Parathyroid adenoma (tissue), 2 donors: ENCODE measurements around the gene NAA60.

Experiments used
- H2AFZ ChIP-seq: fragments of 300-600 bp; sonication (generic); one replicate; pipeline ENCODE4 v1.7.0; 2017; ENCODE audit warnings: antibody characterized with exemption, mild to moderate bottlenecking
- H3K27ac ChIP-seq: fragments of 300-600 bp; sonication (generic); one replicate; pipeline ENCODE4 v1.7.0; 2017
- H3K27me3 ChIP-seq: fragments of 300-600 bp; sonication (generic); one replicate; pipeline ENCODE4 v1.7.0; 2017; ENCODE audit warnings: low read length; ENCODE audit not compliant: control insufficient read depth, insufficient read depth
- H3K36me3 ChIP-seq: fragments of 300-600 bp; sonication (generic); one replicate; pipeline ENCODE4 v1.7.0; 2017; ENCODE audit warnings: low read length; ENCODE audit not compliant: control insufficient read depth, insufficient read depth
- H3K4me1 ChIP-seq: fragments of 300-600 bp; sonication (generic); one replicate; pipeline ENCODE4 v1.7.0; 2017; ENCODE audit warnings: control low read depth
- H3K4me2 ChIP-seq: fragments of 300-600 bp; sonication (generic); one replicate; pipeline ENCODE4 v1.7.0; 2017; ENCODE audit warnings: low read length
- H3K4me3 ChIP-seq: fragments of 300-600 bp; sonication (generic); one replicate; pipeline ENCODE4 v1.7.0; 2017; ENCODE audit warnings: low read depth, low read length
- H3K79me2 ChIP-seq: fragments of 300-600 bp; sonication (generic); one replicate; pipeline ENCODE4 v1.7.0; 2017; ENCODE audit warnings: control low read depth
- H3K9ac ChIP-seq: fragments of 300-600 bp; sonication (generic); one replicate; pipeline ENCODE4 v1.7.0; 2017; ENCODE audit warnings: mild to moderate bottlenecking
- H3K9me3 ChIP-seq: fragments of 300-600 bp; sonication (generic); one replicate; pipeline ENCODE4 v1.7.0; 2017; ENCODE audit warnings: low read length; ENCODE audit not compliant: control insufficient read depth
- TF ChIP-seq, protein P1 (sequence below): fragments of 300-600 bp; sonication (generic); IDR thresholded peaks from one replicate; pipeline ENCODE4 v1.7.0; 2017; ENCODE audit warnings: antibody characterized with exemption, mild to moderate bottlenecking
- donor health status: primary hyperparathyroidism.

NAA60 gene

GRCh38 chr16:3485821-3486505 lies 42.5 kb downstream of the NAA60 start:
- H3K4me3 ChIP-seq: no peak overlapping the region
- H3K9me3 ChIP-seq: no peaks in the 10 kb centered on the region
- H3K4me2 ChIP-seq: no peak overlapping the region
- TF ChIP-seq, protein P1, sequence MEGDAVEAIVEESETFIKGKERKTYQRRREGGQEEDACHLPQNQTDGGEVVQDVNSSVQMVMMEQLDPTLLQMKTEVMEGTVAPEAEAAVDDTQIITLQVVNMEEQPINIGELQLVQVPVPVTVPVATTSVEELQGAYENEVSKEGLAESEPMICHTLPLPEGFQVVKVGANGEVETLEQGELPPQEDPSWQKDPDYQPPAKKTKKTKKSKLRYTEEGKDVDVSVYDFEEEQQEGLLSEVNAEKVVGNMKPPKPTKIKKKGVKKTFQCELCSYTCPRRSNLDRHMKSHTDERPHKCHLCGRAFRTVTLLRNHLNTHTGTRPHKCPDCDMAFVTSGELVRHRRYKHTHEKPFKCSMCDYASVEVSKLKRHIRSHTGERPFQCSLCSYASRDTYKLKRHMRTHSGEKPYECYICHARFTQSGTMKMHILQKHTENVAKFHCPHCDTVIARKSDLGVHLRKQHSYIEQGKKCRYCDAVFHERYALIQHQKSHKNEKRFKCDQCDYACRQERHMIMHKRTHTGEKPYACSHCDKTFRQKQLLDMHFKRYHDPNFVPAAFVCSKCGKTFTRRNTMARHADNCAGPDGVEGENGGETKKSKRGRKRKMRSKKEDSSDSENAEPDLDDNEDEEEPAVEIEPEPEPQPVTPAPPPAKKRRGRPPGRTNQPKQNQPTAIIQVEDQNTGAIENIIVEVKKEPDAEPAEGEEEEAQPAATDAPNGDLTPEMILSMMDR: no peak
- no peaks in the 10 kb centered on the region for H3K27me3 ChIP-seq
- no peaks in the 10 kb centered on the region for H3K36me3 ChIP-seq
- H3K4me1 ChIP-seq: no peaks in the 10 kb centered on the region
- H2AFZ ChIP-seq: no peak overlapping the region
- no peak overlapping the region for H3K27ac ChIP-seq
- H3K79me2 ChIP-seq: peaks cover 8% of the 10 kb centered on the region
- H3K9ac ChIP-seq: no peak overlapping the region

DNA sequence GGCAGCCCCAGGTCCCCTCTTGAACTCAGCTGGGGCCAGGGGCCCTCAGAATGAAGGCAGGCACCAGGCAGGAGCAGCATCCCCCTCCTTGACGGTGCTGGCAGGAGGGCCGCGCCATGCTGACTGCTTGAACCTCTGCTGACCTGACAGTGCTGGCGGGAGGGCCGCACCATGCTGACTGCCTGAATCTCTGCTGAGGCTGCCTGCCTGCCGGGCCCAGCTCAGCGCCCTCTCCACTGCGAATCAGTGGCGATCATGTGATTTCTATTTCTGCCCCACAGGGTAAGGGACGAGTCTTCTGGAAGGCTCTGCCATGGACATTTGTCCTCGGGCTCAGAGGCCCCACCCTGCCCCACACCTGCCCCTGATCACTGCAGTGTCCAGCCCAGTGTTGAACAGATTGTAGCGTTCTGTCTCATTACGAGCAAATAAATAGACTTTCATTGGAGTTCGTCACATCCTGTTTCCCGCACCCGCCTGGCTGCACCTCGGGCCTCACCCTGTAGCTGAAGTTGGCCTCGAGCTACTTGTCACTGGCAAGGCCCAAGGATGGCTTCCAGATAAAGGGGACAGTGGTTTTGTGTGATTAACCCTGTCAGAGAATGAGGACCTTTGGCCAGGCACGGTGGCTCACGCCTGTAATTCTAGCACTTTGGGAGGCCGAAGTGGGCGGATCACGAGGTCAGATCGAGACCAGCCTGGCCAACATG lies 43.2 kb downstream of the NAA60 start:
- Histone ChIP-seq H3K4me3 (no peak overlapping the region), H3K36me3 (no peaks in the 10 kb centered on the region)

DNA sequence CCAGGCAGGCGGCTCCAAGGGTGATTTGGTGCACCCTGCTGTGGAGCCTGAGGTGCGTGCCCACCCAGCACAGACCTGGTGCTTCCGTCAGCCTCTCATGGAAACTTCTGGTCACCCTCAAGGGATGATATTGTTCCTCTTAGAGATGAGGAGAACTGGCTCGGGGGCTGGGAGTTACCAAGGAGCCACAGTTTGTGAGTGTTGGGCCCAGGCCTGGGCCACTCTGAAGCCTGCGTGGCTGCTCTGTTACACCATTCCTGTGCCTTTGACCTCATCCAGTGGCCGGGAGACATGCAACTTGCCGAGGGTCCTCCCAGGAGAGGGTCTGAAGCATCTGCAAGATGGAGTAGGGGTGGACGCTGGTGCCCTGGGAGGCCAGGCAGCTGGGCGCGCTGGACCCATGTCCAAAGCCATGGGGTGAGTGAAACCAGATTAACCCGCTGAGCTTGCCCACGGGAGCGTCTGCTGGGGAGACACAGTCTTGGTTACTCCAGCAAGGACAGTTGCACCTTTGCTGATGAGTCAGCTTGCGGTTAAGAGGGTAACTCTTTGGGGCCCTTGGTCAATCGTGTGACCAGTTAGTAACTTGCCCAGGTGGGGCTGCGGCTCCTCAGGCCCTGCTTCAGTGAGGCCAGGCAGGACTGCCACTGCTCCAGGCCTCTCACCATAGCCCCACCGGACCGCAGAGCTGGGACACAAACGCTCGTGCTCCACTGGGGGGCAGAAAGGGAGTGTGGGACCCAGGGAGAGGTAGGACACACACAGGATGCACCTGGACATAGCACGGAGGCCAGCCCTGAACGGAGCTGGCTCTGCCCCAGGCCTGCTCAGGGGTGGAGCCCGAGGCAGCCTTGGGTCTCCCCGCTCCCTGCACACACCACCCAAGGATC lies 44.3 kb downstream of the NAA60 start:
- Histone ChIP-seq H3K79me2 (no peaks in the 10 kb centered on the region), H3K9ac (no peak overlapping the region), H3K4me2 (no peak overlapping the region), H2AFZ (no peak overlapping the region), H3K9me3 (no peaks in the 10 kb centered on the region), H3K4me1 (no peaks in the 10 kb centered on the region), H3K27me3 (no peaks in the 10 kb centered on the region), H3K27ac (no peak overlapping the region), H3K4me3 (no peak overlapping the region), H3K36me3 (no peaks in the 10 kb centered on the region)
- TF ChIP-seq, protein P1: no peak

More for the DNA sequence above, 43.2 kb downstream of the NAA60 start:
- Histone ChIP-seq H2AFZ (no peak overlapping the region), H3K9me3 (no peaks in the 10 kb centered on the region), H3K4me2 (no peak overlapping the region), H3K4me1 (no peaks in the 10 kb centered on the region), H3K27ac (no peak overlapping the region), H3K27me3 (no peaks in the 10 kb centered on the region), H3K79me2 (peaks cover 3% of the 10 kb centered on the region), H3K9ac (no peak overlapping the region)
- TF ChIP-seq, protein P1: no peak

- no peak overlapping the region for H2AFZ ChIP-seq
- no peak overlapping the region for H3K9ac ChIP-seq
- H3K4me1 ChIP-seq: no peaks in the 10 kb centered on the region
- H3K36me3 ChIP-seq: no peaks in the 10 kb centered on the region
- no peak overlapping the region for H3K4me3 ChIP-seq
- H3K9me3 ChIP-seq: no peaks in the 10 kb centered on the region
- TF ChIP-seq, protein P1: no peak
- no peaks in the 10 kb centered on the region for H3K79me2 ChIP-seq
- H3K27me3 ChIP-seq: no peaks in the 10 kb centered on the region
- H3K4me2 ChIP-seq: no peak overlapping the region
- H3K27ac ChIP-seq: no peak overlapping the region
Observed at GRCh38 chr16:3488801-3489200, 45.3 kb downstream of the NAA60 start.
